Heart right ventricle (tissue), 16 donors: ENCODE results near the gene PTPRN2. TPM values are rescaled to one million over a fixed set of nuclear protein-coding genes. Genes with fewer than 3 reads are reported as not detected.

Experiments used
- ATAC-seq, 8 donors: fragments of 200-7000 bp; cut with Tn5 transposase; one replicate each; pipeline ENCODE4 v1.9.1; 2020; ENCODE audit warnings: mild to moderate bottlenecking in 8 of 8, moderate library complexity in 8 of 8, moderate number of reproducible peaks in 1 of 8
- DNase-seq, 2 donors: peaks; one replicate each; pipeline ENCODE4 v3.0.0-alpha.2; 2020
- H3K27ac ChIP-seq, 10 donors: fragments of 200-600 bp; sonication (generic) in 2 of 10; one replicate each; pipeline versions ENCODE4 v1.5.0 to v1.8.0; 2020 to 2022; ENCODE audit warnings: mild to moderate bottlenecking in 3 of 10
- H3K27me3 ChIP-seq, 7 donors: fragments of 200-600 bp; one replicate each; pipeline ENCODE4 v1.8.0; 2021 to 2022; ENCODE audit warnings: mild to moderate bottlenecking in 2 of 7
- H3K36me3 ChIP-seq, 9 donors: fragments of 200-600 bp; sonication (generic) in 1 of 9; one replicate each; pipeline versions ENCODE4 v1.5.0 to v1.8.0; 2020 to 2022; ENCODE audit warnings: mild to moderate bottlenecking in 2 of 9
- H3K4me1 ChIP-seq, 9 donors: fragments of 200-600 bp; sonication (generic) in 1 of 9; one replicate each; pipeline versions ENCODE4 v1.5.0 to v1.8.0; 2020 to 2022; ENCODE audit warnings: mild to moderate bottlenecking in 4 of 9
- H3K4me3 ChIP-seq, 10 donors: fragments of 200-600 bp; sonication (generic) in 2 of 10; one replicate each; pipeline versions ENCODE4 v1.5.0 to v1.8.0; 2020 to 2022; ENCODE audit warnings: mild to moderate bottlenecking in 7 of 10, moderate library complexity in 2 of 10
- H3K9me3 ChIP-seq, 11 donors: fragments of 200-600 bp in 10 of 11; sonication (generic) in 2 of 11; one replicate each; pipeline versions ENCODE4 v1.5.0 to v1.8.0; 2013 to 2022; ENCODE audit warnings: mild to moderate bottlenecking in 2 of 11, control low read depth in 1 of 11, moderate library complexity in 1 of 11
- CTCF ChIP-seq, 9 donors: fragments of 200-600 bp; sonication (generic) in 2 of 9; IDR thresholded peaks; one replicate each; pipeline versions ENCODE4 v1.5.0 to v1.8.0; 2021 to 2022; ENCODE audit warnings: antibody characterized with exemption in 9 of 9, mild to moderate bottlenecking in 5 of 9, moderate library complexity in 1 of 9
- WGBS, 2 donors: extraction: QIAGEN DNeasy Blood & Tissue Kit; methylation state at CpG; one replicate each; pipeline ENCODE4 v1.1.7; 2013; ENCODE audit warnings: inconsistent platforms in 1 of 2; 5-methylcytosine and 5-hydroxymethylcytosine counted together
- intact Hi-C, 10 donors: fragments of 100-400 bp; cut with DNase I; formaldehyde crosslinking; loops; one replicate each; pipeline versions ENCODE4 v1.11.1 to v1.14.2; 2022
- polyA plus RNA-seq, 2 donors: library from polyadenylated mRNA; stranded (reverse); fragments of 200-250 nt; gene quantifications; one replicate each; pipeline ENCODE4 v1.2.3, GENCODE V29; 2013
- total RNA-seq, 10 donors: library from RNA; stranded (reverse); fragmentation: NEBNext Ultra II Directional in 3 of 10; extraction: Animal tissue kit (Norgen Biotek cat#: 25700) in 3 of 10; gene quantifications; one replicate each; pipeline versions ENCODE4 v1.2.1 to v1.2.4, GENCODE V29; 2021 to 2023
- donor health status: Arrhythmogenic right ventricular cardiomyopathy.
- donor health status: ischemic (EF 13 %, LVEDD 7.1; RV severe dilation, severe dysfunction).
- donor health status: healthy with polysubstance abuse.
- donor health status: DM: no; HTN: yes; CAD: no.
- donor health status: DM: no; HTN: no; CAD: no.
- donor health status: ischemic (EF 25% LVEDD 6.9; RV normal size, moderate dysfunction).
- donor health status: ischemic (EF 25% LVEDD 5.7; RV mildly dilated, moderate dysfunction).
- donor health status: healthy.
- donor health status: DM: yes; HTN: yes; CAD: no.
- donor health status: Ischemic cardiomyopathy.
- donor health status: ischemic (EF 35%, LVEDD 5.7; RV mildly dilated, moderate dysfunction).
- donor health status: nonischemic (EF 11% LVEDD 7.7; RV severe dilation, severe dysfunction).
- donor health status: DM: yes; HTN: yes; CAD: no.
- donor health status: PGD.
- donor health status: ischemic (EF 29% LVEDD 5.4; RV normal size, mild dysfunction).
- donor health status: nonischemic (EF 23%, LVEDD 6.1; RV moderate dilation, normal function).

The PTPRN2 gene
- total and polyA plus RNA-seq, 12 donors: 0.82 to 1.8 (median 1.3) TPM

DNA sequence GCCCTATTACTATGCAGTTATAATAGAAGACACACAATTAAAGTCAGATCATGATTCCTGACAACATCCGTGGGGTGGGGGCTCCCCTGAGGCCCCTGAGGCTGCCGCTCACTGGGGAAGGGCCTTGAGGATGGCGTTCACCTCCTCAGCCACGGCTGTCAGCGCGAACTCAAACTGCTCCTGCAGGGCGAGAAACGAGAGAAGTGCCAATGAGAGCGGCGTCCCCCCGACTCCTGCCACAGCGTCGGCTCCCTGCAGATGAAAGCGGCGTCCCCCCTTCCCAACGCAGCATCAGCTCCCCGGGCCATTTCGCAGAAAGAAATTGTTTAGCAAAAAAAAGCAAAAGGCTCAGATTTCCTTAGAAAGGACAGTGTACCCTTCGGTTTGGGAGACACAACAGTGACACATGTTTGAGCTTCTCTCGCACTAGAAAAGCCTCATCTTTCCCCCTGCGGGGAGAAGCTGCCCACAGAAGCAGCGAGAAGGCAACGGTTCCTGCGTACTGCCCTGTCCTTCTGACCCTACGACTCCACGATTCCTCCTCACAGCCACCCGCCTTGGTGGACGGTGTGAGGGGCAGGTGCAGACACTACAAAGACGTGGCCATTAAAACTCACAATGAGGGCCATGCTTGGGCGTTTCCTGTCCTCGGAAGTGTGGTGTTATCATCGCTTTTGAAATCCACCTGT, 1046.9 kb downstream of the PTPRN2 start:
- H3K27ac ChIP-seq: no peak overlapping the region
- H3K9me3 ChIP-seq: no peaks in the 10 kb centered on the region
- no peak for TF ChIP-seq CTCF (IDR thresholded peaks at IDR 0.05)
- H3K4me3 ChIP-seq: no peak overlapping the region
- no peak for DNase-seq
- no peak for ATAC-seq
- H3K27me3 ChIP-seq: peaks cover 0 to 11% (median 3%) of the 10 kb centered on the region in 7 donors
- peaks cover 0 to 7% (median 0%) of the 10 kb centered on the region in 9 donors for H3K36me3 ChIP-seq
- no peaks in the 10 kb centered on the region for H3K4me1 ChIP-seq
- 72 to 76% methylated on average over 32 of the region's 32 CpGs for WGBS, 2 donors
- intact Hi-C loops: no loop called here

- no peak overlapping the region for H3K27ac ChIP-seq
- intact Hi-C loops: no loop called here
- TF ChIP-seq CTCF (IDR thresholded peaks at IDR 0.05): no peak
- 81 to 89% methylated on average over 18 of the region's 18 CpGs for WGBS, 2 donors
- H3K36me3 ChIP-seq: peaks cover 0 to 7% (median 0%) of the 10 kb centered on the region in 9 donors
- peaks cover 0 to 11% (median 3%) of the 10 kb centered on the region in 7 donors for H3K27me3 ChIP-seq
- H3K4me3 ChIP-seq: no peak overlapping the region
- DNase-seq (no peak), ATAC-seq (no peak)
- H3K9me3 ChIP-seq: no peaks in the 10 kb centered on the region
- no peaks in the 10 kb centered on the region for H3K4me1 ChIP-seq
Measured at GRCh38 chr7:157540020-157540419, 1047.6 kb downstream of the PTPRN2 start.

DNA sequence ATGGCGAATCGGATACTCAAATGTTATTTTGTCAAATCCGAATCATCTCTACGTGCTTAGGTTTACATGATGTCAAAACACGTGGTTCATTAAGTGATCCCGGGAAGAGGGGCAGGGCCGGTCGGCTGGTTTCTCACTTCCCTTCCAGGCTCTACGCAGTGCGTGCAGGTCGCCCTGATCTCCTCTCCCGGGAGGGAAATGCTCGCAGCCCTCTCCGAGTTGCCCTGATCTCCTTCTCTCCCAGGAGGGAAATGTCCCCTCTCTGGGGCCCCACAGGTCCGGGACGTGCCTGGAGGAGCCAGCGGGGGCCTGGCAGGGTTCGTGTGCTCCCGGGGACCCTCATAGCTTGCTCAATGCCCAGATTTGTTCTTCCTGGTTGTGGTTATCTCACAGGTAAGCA, 1048.1 kb downstream of the PTPRN2 start:
- no peak overlapping the region for H3K4me3 ChIP-seq
- peaks cover 0 to 7% (median 0%) of the 10 kb centered on the region in 9 donors for H3K36me3 ChIP-seq
- TF ChIP-seq CTCF (IDR thresholded peaks at IDR 0.05): no peak
- H3K4me1 ChIP-seq: no peaks in the 10 kb centered on the region
- peaks cover 0 to 11% (median 3%) of the 10 kb centered on the region in 7 donors for H3K27me3 ChIP-seq
- H3K27ac ChIP-seq: no peak overlapping the region
- DNase-seq: no peak
- intact Hi-C loops: no loop called here
- WGBS, 2 donors: 91 to 93% methylated on average over 19 of the region's 19 CpGs
- no peaks in the 10 kb centered on the region for H3K9me3 ChIP-seq
- no peak for ATAC-seq

- peaks cover 0 to 7% (median 0%) of the 10 kb centered on the region in 9 donors for H3K36me3 ChIP-seq
- no peak for DNase-seq
Measured at GRCh38 chr7:157538735-157539134, 1048.9 kb downstream of the PTPRN2 start.

More at GRCh38 chr7:157538735-157539134, 1048.9 kb downstream of the PTPRN2 start:
- Histone ChIP-seq H3K9me3 (peaks cover 0 to 5% (median 0%) of the 10 kb centered on the region in 11 donors), H3K27ac (no peak overlapping the region), H3K4me1 (no peaks in the 10 kb centered on the region), H3K4me3 (no peak overlapping the region), H3K27me3 (peaks cover 0 to 11% (median 3%) of the 10 kb centered on the region in 7 donors)
- intact Hi-C loops: no loop called here
- WGBS, 2 donors: 93% methylated on average over 10 of the region's 10 CpGs
- no peak for ATAC-seq
- TF ChIP-seq CTCF (IDR thresholded peaks at IDR 0.05): no peak
